Measurements from ENCODE around the gene DPEP2. TPM values are rescaled to one million over a fixed set of nuclear protein-coding genes. Genes with fewer than 3 reads are reported as not detected.

The DPEP2 gene
- total and polyA plus RNA-seq, 2 donors from 2014 or later, result 0.99 to 3.1 TPM

GRCh38 chr16:68028996-68029395 lies 29.7 kb upstream of the DPEP2 start:
- H3K36me3 ChIP-seq (ENCODE audit: control insufficient read depth in 2 of 3, insufficient read depth in 3 of 3, low read length in 3 of 3), result no peaks in the 10 kb centered on the region
- no peaks in the 10 kb centered on the region for H3K27me3 ChIP-seq (ENCODE audit: control insufficient read depth, insufficient read depth, low read length)
- no peak overlapping the region for H3K9ac ChIP-seq (ENCODE audit: low read length in 3 of 3)
- DNase-seq, result no peak
- TF ChIP-seq CTCF (IDR thresholded peaks at IDR 0.05; ENCODE audit: borderline replicate concordance, extremely low read depth, insufficient read depth), result no peak
- no peaks in the 10 kb centered on the region for H3K9me3 ChIP-seq (ENCODE audit: control insufficient read depth in 2 of 3, insufficient read depth in 1 of 3, low read length in 3 of 3)
- H3K27ac ChIP-seq (ENCODE audit: low read depth in 2 of 2, low read length in 2 of 2), result no peak overlapping the region
- intact Hi-C loops (cut with DNase I), result no loop called here
- FAIRE-seq, result no peak
- H3K4me3 ChIP-seq (ENCODE audit: low read length in 3 of 3), result no peak overlapping the region
- no peaks in the 10 kb centered on the region for H3K4me1 ChIP-seq (ENCODE audit: control insufficient read depth in 2 of 3, insufficient read depth in 2 of 3, low read depth in 1 of 3, low read length in 3 of 3)

GRCh38 chr16:68022728-68023537 lies 23.6 kb upstream of the DPEP2 start, which contains the start of the genes DDX28 and DUS2:
DDX28 (minus strand) TSS chr16:68023232; CDS start chr16:68023202, 30 bp downstream.
DUS2 (plus strand) TSS chr16:68023284; CDS start chr16:68038024, 14,740 bp downstream.
- H3K9me3 ChIP-seq (ENCODE audit: control insufficient read depth in 2 of 3, insufficient read depth in 1 of 3, low read length in 3 of 3), result no peaks in the 10 kb centered on the region
- DNase-seq (peak; percentile 94 to 97 (median 96)), FAIRE-seq (no peak)
- peak within 1 kb of the TSS; percentile 39 to 63 for H3K27ac ChIP-seq (ENCODE audit: low read depth in 2 of 2, low read length in 2 of 2)
- peaks cover 0 to 2% (median 0%) of the 10 kb centered on the region in 3 donors for H3K36me3 ChIP-seq (ENCODE audit: control insufficient read depth in 2 of 3, insufficient read depth in 3 of 3, low read length in 3 of 3)
- H3K4me3 ChIP-seq (ENCODE audit: low read length in 3 of 3), result peak within 1 kb of the TSS; percentile 78 to 89 (median 82)
- intact Hi-C loops (cut with DNase I), result no loop called here
- H3K9ac ChIP-seq (ENCODE audit: low read length in 3 of 3), result peak within 1 kb of the TSS; percentile 79 to 86 (median 79)
- TF ChIP-seq CTCF (IDR thresholded peaks at IDR 0.05; ENCODE audit: borderline replicate concordance, extremely low read depth, insufficient read depth), result no peak
- peaks cover 0 to 14% (median 6%) of the 10 kb centered on the region in 3 donors for H3K4me1 ChIP-seq (ENCODE audit: control insufficient read depth in 2 of 3, insufficient read depth in 2 of 3, low read depth in 1 of 3, low read length in 3 of 3)
- no peaks in the 10 kb centered on the region for H3K27me3 ChIP-seq (ENCODE audit: control insufficient read depth, insufficient read depth, low read length)

DNA sequence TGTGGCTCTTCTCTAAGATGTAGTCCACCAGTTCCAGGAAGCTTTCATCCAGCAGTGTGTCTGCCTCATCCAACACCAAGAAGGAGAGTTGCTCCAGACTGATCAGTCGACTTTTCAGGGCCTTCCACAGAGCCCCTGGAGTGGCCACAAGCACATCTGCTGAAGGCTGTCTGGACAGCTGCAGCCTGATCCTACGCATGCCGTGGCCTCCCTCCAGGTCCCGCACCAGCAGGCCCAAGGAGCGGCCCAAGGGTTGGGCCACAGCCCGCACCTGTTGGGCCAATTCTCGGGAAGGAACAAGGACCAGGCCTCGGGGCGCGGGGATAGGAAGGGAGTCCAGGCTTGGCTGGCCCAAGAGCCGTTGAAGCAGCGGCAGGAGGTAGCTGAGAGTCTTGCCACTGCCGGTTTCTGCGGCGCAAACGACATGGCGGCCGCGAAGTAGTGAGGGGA lies 23.0 kb upstream of the DPEP2 start:
- DNase-seq, result peak in 1 of 5 donors; percentile 78
- TF ChIP-seq CTCF (IDR thresholded peaks at IDR 0.05; ENCODE audit: borderline replicate concordance, extremely low read depth, insufficient read depth), result no peak
- Histone ChIP-seq H3K9me3 (ENCODE audit: control insufficient read depth in 2 of 3, insufficient read depth in 1 of 3, low read length in 3 of 3) (no peaks in the 10 kb centered on the region), H3K4me3 (ENCODE audit: low read length in 3 of 3) (peak overlapping the region; percentile 78 to 89 (median 82)), H3K9ac (ENCODE audit: low read length in 3 of 3) (peak overlapping the region; percentile 11 to 86 (median 79)), H3K27me3 (ENCODE audit: control insufficient read depth, insufficient read depth, low read length) (no peaks in the 10 kb centered on the region), H3K36me3 (ENCODE audit: control insufficient read depth in 2 of 3, insufficient read depth in 3 of 3, low read length in 3 of 3) (peaks cover 0 to 2% (median 0%) of the 10 kb centered on the region in 3 donors), H3K4me1 (ENCODE audit: control insufficient read depth in 2 of 3, insufficient read depth in 2 of 3, low read depth in 1 of 3, low read length in 3 of 3) (peaks cover 0 to 14% (median 6%) of the 10 kb centered on the region in 3 donors), H3K27ac (ENCODE audit: low read depth in 2 of 2, low read length in 2 of 2) (no peak overlapping the region)
- no peak for FAIRE-seq
- intact Hi-C loops (cut with DNase I), result no loop called here
